Measurements from ENCODE around the gene LRBA.
A peak's percentile ranks its signal among the peaks of the same experiment; 100 is the strongest.

LRBA gene

GRCh38 chr4:150874338-150875226 is 140.5 kb downstream of the LRBA start:
- no peak for DNase-seq (ENCODE audit: low spot score)

GRCh38 chr4:150867148-150867547 is 147.9 kb downstream of the LRBA start:
- DNase-seq (ENCODE audit: low spot score), result peak; percentile 90

DNA sequence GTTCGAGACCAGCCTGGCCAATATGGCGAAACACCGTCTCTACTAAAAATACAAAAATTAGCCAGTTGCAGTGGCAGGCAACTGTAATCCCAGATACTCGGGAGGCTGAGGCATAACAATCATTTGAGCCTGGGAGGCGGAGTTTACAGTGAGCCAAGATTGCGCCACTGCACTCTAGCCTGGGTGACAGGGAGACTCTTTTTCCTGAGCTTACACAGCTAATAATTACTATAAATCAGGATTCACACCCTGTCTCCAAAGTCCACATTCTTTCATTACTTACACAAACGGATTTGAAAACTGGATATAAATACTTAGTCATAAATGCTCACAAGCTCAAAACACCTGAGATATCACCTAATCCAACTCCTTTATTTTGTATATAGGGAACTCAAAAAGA is 151.6 kb downstream of the LRBA start:
- no peak for DNase-seq (ENCODE audit: low spot score)

- DNase-seq (ENCODE audit: low spot score), result no peak
These were observed 152.3 kb downstream of the LRBA start for GRCh38 chr4:150862829-150863228.

- DNase-seq (ENCODE audit: low spot score), result no peak
These were observed 155.6 kb downstream of the LRBA start for GRCh38 chr4:150859453-150859852.

DNA sequence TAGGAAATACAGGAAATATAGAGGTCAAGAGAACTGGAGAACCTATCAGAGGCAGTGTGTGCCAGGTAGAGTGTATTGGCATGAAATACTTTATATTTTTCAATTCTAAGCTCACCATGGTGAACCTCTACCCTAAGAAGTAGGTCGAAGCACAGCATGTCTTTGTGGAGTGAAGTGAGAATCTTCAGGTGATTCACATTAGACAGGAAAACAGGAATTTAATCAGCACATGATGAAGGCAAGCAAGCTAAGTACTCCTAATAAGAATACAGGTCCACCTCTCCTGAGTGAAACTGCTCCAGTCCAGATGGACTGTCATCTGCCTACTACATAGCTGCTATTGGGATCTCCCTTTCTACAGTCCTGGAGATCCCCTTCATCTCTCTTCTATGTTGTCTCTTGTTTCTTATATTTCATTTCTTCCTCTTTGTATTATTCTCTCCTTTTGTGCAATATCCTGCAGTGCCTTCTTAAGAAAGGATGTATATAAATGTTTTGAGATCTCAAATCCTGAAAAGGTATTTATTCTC is 159.0 kb downstream of the LRBA start:
- DNase-seq (ENCODE audit: low spot score), result no peak

DNA sequence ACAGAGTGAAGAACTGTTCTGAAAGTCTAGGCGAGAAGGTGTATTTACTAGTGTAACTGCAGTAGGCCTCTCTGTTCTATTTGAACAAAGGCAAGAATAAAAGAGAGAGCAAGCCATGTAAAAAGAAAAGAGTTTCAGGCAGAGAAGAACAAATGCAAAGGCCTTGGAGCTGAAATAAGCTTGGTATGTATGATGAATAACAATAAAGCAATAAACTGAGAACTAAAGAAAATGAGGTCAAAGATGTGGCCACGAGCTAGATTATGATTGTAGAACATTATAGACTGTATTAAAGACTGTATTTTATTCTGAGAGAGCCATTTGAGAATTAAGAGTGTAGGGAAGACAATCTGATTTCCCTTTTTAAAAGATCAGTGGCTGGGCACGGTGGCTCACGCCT is 160.5 kb downstream of the LRBA start:
- no peak for DNase-seq (ENCODE audit: low spot score)

DNA sequence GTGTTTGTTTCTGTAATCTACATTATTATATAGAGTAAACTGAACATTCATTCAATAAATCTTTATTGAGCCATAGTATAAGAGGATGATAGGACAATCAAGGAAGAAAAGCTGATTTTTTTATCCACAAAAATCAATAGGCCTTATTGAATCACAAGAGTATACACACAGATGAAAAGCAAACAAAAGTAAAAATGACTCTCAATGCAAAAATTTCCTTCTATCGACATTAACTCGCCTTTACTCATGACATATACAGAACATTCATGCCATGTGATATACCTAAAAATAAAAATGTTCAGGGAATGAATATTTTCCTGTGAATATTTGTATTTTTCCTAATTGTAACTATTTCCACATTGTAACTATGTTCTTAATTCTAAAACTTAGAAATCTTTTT is 161.2 kb downstream of the LRBA start:
- DNase-seq (ENCODE audit: low spot score), result no peak

DNA sequence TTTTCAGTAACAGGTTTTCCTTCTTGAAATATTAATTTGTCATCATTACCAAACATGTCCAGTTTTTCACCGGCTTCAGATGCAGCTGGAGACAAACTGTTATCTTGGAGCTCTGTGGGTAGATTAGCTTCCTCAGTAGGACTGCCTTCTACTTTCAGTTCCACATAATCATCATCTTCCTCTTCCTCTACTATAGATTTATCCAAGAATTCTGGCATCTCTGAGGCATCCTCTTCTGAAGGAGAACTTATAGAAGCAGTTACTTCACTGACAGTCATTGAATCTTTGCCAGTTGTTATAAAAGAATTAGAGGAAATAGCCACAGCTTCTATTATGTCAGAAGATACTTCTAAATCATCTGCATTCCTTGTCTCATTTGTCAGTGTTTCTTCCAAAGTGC is 162.9 kb downstream of the LRBA start:
- DNase-seq (ENCODE audit: low spot score), result no peak

DNA sequence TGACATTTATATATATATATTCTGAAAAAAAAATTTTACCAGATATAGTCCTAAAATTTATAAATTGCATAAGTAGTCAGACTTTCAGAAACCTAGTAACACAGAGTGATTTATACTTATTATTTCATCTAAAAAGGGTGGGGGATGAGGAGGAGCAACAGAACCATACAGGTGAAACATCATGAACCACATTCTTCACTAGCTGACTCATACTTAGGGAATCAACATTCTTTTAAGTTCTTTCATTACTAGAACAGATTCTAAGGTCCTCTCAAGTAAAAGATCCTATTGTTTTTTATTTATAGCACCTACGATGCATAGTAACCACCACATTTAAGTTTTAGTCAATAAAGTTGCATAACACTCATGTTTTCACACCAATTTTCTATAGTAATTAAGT is 166.1 kb downstream of the LRBA start:
- DNase-seq (ENCODE audit: low spot score), result no peak

DNA sequence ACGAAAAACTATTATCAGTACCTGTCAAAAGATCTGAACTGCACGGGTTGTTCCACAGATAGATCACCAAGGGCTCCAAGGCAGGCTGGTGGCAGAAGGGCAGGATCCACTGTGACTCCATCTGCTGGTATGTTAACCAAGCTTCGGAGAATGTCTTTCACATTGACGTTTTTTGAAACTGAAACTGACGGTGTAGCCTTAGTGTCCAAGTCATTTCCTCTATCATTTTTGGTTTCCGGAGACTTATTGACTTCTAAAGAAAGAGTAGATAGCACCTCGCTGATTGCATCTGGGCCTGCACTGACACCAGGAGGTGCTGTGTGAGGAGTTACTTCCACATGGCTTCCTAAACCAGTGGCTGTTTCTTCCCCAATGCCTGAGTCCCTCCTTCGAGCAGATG is 186.9 kb downstream of the LRBA start:
- no peak for DNase-seq (ENCODE audit: low spot score)

DNA sequence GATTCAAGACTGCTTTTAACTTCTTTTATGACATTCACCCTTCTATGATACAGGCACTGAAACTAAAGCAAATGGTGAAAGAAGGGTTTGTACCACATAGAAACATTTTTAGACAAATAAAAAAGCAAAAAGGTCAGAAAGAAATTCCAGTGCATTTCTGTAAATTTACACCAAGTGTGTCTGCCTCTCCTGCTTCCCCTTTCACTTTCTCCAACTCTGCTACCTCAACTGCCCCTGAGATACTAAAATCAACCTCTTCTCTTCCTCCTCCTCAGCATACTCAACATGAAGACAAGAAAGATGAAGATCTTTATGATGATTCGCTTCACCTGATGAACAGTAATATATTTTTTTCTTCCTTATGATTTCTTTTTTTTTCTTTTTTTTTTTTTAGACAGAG is 187.9 kb downstream of the LRBA start:
- no peak for DNase-seq (ENCODE audit: low spot score)

GRCh38 chr4:150826306-150826705 is 188.8 kb downstream of the LRBA start:
- DNase-seq (ENCODE audit: low spot score), result no peak

GRCh38 chr4:150822407-150822806 is 192.7 kb downstream of the LRBA start:
- DNase-seq (ENCODE audit: low spot score), result no peak

GRCh38 chr4:150821641-150822040 is 193.4 kb downstream of the LRBA start:
- DNase-seq (ENCODE audit: low spot score), result no peak

DNA sequence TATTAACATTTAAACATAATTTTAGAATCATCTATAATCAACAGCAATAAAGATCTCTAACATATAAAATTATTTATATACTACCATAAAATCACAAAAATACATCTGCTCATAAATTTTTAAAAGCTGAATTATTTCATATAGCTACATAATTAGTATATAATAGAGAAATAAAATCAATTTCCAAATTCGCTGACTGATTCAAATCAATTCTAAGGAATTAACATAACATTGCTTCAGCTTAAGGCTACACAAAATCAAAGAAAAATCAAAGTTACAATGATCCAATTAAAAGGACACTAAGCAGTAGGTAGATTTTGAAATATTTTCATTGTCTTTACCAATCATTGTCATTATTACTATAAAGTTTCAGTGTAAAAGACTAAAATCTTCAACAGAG is 194.7 kb downstream of the LRBA start:
- no peak for DNase-seq (ENCODE audit: low spot score)

DNA sequence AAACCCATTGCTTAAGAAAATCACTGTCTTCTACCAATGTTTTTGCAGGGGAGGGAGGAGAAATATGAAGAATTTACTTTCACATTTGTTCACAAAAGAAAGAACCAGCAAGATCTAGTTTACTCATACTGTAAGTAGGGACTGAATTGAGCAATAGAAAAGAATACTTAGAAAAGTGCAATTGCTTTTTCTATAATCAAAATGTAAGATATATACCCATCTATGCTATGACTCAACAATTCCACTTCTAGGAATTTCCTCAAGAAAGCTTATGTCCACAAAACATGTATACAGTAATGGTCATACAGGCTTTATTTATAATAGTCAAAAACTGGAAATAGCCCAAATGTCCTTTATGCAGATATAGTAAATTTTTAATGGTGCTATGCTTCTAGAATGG is 196.4 kb downstream of the LRBA start:
- DNase-seq (ENCODE audit: low spot score), result no peak

- DNase-seq (ENCODE audit: low spot score), result no peak
These were observed 197.1 kb downstream of the LRBA start for GRCh38 chr4:150817804-150818528.

DNA sequence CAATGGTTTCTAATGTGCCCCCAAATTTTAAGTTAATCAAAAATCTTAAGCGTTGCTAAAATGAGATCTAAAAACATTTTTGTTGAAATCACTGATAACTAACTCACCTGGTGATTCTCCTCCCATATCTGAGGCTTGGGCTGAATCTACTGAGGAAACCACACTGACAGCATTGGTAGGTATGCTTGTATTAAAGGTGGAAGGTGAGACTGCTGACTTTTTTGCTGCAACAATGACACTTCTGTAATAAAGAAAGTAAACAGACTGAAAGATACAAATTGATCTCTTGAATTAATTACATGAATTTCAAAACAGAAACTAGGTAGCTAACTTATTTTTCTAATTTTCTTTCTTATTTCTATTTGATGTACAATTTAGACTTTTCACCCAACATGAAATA is 198.1 kb downstream of the LRBA start:
- DNase-seq (ENCODE audit: low spot score), result no peak

GRCh38 chr4:150816491-150816890 is 198.6 kb downstream of the LRBA start:
- DNase-seq (ENCODE audit: low spot score), result no peak

DNA sequence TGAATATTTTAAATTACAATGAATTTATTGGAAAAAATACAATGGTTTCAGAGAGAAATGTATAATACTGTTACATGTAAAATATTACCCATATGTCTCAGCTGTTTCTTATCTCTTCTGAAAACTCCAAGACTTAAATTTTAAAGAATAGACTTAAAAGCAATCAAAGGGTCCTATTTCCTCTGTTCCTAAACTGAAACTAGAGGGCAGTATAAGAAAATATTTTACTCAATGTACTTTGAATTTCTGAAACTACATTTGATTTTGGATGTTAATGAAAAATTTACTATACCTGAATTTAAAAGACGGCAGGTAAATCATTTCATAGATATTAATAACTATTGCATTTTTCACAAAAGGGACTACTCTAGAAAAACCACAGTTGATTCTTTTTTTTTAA is 200.2 kb downstream of the LRBA start:
- DNase-seq (ENCODE audit: low spot score), result no peak

DNA sequence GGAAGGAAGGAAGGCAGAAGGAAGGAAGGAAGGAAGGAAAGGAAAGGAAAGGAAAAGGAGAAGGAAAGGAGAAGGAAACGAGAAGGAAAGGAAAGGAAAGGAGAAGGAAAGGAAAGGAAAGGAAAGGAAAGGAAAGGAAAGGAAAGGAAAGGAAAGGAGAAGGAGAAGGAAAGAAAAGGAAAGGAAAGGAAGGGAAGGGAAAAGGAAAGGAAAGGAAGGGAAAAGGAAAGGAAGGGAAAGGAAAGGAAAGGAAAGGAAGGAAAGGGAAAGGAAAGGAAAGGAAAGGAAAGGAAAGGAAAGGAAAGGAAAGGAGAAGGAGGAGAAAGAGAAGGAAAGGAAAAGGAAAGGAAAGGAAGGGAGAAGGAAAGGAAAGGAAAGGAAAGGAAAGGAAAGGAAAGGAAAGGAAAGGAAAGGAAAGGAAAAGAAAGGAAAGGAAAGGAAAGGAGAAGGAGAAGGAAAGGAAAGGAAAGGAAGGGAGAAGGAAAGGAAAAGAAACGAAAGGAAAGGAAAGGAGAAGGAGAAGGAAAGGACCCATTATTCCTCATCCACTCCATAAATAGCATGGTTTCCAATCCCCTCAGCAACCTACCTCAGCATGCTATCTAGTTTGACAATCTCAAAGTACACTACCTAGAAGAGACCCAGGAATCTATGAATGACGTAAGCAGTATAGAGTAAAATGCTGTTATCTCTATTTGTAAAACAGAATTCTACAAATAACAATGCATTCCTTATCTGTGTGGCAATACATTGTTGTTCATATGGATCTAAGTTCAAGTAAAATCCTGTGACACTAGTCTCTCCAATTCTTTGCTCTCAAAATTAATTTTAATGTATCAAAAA is 209.7 kb downstream of the LRBA start:
- DNase-seq (ENCODE audit: low spot score), result no peak

Data from RKO (cell line).